SK-N-SH (cell line): ENCODE measurements around the gene ZER1. TPM values are rescaled to one million over a fixed set of nuclear protein-coding genes. Genes with fewer than 3 reads are reported as not detected.

ENCODE experiments used
- CTCF ChIA-PET: fragments of 300-600, 350-600 bp; formaldehyde crosslinking; extraction: SDS; loops from one replicate; lab custom pipeline; 2021; lab: Yijun Ruan, JAX
- POLR2A ChIA-PET: fragments of 350-600 bp; sonication (Branson Sonifier 250); formaldehyde crosslinking; extraction: SDS; loops from one replicate; lab custom pipeline; 2020; ENCODE audit warnings: antibody characterized with exemption, inconsistent platforms; lab: Yijun Ruan, JAX
- DNase-seq: peaks from one replicate; pipeline ENCODE4 v3.0.0; 2012
- H2AFZ ChIP-seq: fragments of 200-600 bp; sonication (generic); 2 replicates; pipeline ENCODE4 v1.8.1; 2016; ENCODE audit warnings: antibody characterized with exemption, mild to moderate bottlenecking, low read depth
- H3F3A ChIP-seq: fragments of 200-600 bp; sonication (generic); replicated peaks from 2 replicates; pipeline ENCODE3; 2016; ENCODE audit warnings: antibody characterized with exemption, mild to moderate bottlenecking; ENCODE audit not compliant: insufficient read depth
- H3K27ac ChIP-seq, 2 experiments: fragments of 200-500 bp in 1 of 2; fragments of 200-600 bp in 1 of 2; sonication (Bioruptor generic) in 1 of 2; sonication (generic), shearing (Covaris generic) in 1 of 2; 2 replicates each; pipeline versions ENCODE4 v1.5.1 to v1.6.1; 2014 to 2016; ENCODE audit warnings: low read depth in 2 of 2, inconsistent platforms in 1 of 2, low read length in 1 of 2, mild to moderate bottlenecking in 1 of 2, mixed read lengths in 1 of 2
- H3K27me3 ChIP-seq: fragments of 200-600 bp; sonication (generic), shearing (Covaris generic); 2 replicates; pipeline ENCODE4 v1.6.1; 2016; ENCODE audit warnings: mixed run types; ENCODE audit not compliant: insufficient read depth
- H3K36me3 ChIP-seq, 2 experiments: fragments of 200-500 bp in 1 of 2; fragments of 200-600 bp in 1 of 2; sonication (Bioruptor generic) in 1 of 2; sonication (generic) in 1 of 2; replicated peaks in 1 of 2; 2 replicates each; pipeline versions ENCODE3 to v1.5.1; 2014 to 2016; ENCODE audit warnings: low read length in 1 of 2, mild to moderate bottlenecking in 1 of 2; ENCODE audit not compliant: insufficient read depth in 2 of 2, control insufficient read depth in 1 of 2
- H3K4me1 ChIP-seq, 2 experiments: fragments of 200-500 bp in 1 of 2; fragments of 200-600 bp in 1 of 2; sonication (Bioruptor generic) in 1 of 2; sonication (generic), shearing (Covaris generic) in 1 of 2; 2 replicates each; pipeline versions ENCODE4 v1.5.1 to v1.6.1; 2014 to 2016; ENCODE audit warnings: low read depth in 1 of 2, low read length in 1 of 2, mixed run types in 1 of 2; ENCODE audit not compliant: insufficient read depth in 2 of 2, control insufficient read depth in 1 of 2
- H3K4me2 ChIP-seq: fragments of 200-600 bp; sonication (generic), shearing (Covaris generic); 2 replicates; pipeline ENCODE4 v1.6.1; 2017; ENCODE audit warnings: mixed run types
- H3K4me3 ChIP-seq, 2 experiments: fragments of 200-500 bp in 1 of 2; fragments of 200-600 bp in 1 of 2; sonication (Bioruptor generic) in 1 of 2; sonication (generic), shearing (Covaris generic) in 1 of 2; 2 replicates each; pipeline versions ENCODE4 v1.5.1 to v1.8.1; 2014 to 2016; ENCODE audit warnings: low read depth in 2 of 2, inconsistent platforms in 1 of 2, low read length in 1 of 2, mild to moderate bottlenecking in 1 of 2, mixed read lengths in 1 of 2, moderate library complexity in 1 of 2
- H3K79me2 ChIP-seq: fragments of 200-600 bp; sonication (generic); 2 replicates; pipeline ENCODE4 v1.8.1; 2017; ENCODE audit warnings: mild to moderate bottlenecking; ENCODE audit not compliant: insufficient read depth
- H3K9ac ChIP-seq: fragments of 200-600 bp; sonication (generic); 2 replicates; pipeline ENCODE4 v1.6.1; 2017; ENCODE audit warnings: mixed run types
- H3K9me2 ChIP-seq: fragments of 200-600 bp; sonication (generic); 2 replicates; pipeline ENCODE4 v1.6.1; 2017; ENCODE audit warnings: mixed run types
- H3K9me3 ChIP-seq: fragments of 200-600 bp; sonication (generic); 2 replicates; pipeline ENCODE4 v1.6.1; 2017; ENCODE audit warnings: mixed run types, mild to moderate bottlenecking, moderate library complexity
- H4K20me1 ChIP-seq: fragments of 200-600 bp; sonication (generic); 2 replicates; pipeline ENCODE4 v1.6.1; 2017; ENCODE audit warnings: mild to moderate bottlenecking, mixed run types; ENCODE audit not compliant: insufficient read depth
- EZH2phosphoT487 ChIP-seq: fragments of 200-600 bp; sonication (generic); IDR thresholded peaks from 2 replicates; pipeline ENCODE4 v1.6.1; 2017; ENCODE audit warnings: low read depth, mixed run types, mild to moderate bottlenecking, antibody characterized with exemption, moderate library complexity, borderline replicate concordance
- FOXM1 ChIP-seq: IDR thresholded peaks from 2 replicates; pipeline ENCODE4 v1.4.0; 2012; ENCODE audit warnings: low read depth, mild to moderate bottlenecking
- GATA2 ChIP-seq: sonication (generic); formaldehyde crosslinking; IDR thresholded peaks from 2 replicates; pipeline ENCODE4 v1.5.0; 2020; ENCODE audit warnings: mild to moderate bottlenecking, missing genetic modification reagents
- JUND ChIP-seq: IDR thresholded peaks from 2 replicates; pipeline ENCODE4 v1.4.0; 2012
- POLR2AphosphoS5 ChIP-seq: IDR thresholded peaks from 2 replicates; pipeline ENCODE4 v1.6.1; 2012; ENCODE audit warnings: low read depth, low read length
- RAD21 ChIP-seq: IDR thresholded peaks from 2 replicates; pipeline ENCODE4 v1.6.1; 2012; ENCODE audit warnings: mild to moderate bottlenecking, low read length
- RFX5 ChIP-seq: IDR thresholded peaks from 2 replicates; pipeline ENCODE4 v1.6.1; 2012; ENCODE audit warnings: mild to moderate bottlenecking, improper control_type of control experiment, low read length
- SIN3A ChIP-seq: IDR thresholded peaks from 2 replicates; pipeline ENCODE4 v1.6.1; 2012; ENCODE audit warnings: low read depth, mild to moderate bottlenecking, low read length, moderate library complexity, borderline replicate concordance
- TAF1 ChIP-seq: IDR thresholded peaks from 2 replicates; pipeline ENCODE4 v1.6.1; 2012; ENCODE audit warnings: low read depth, mild to moderate bottlenecking, low read length, moderate library complexity, borderline replicate concordance
- TCF12 ChIP-seq: IDR thresholded peaks from 2 replicates; pipeline ENCODE4 v1.4.0; 2012
- WGBS: methylation state at CpG from one replicate; pipeline ENCODE4 v1.1.6; 2017; ENCODE audit warnings: low lambda C conversion rate; 5-methylcytosine and 5-hydroxymethylcytosine counted together
- polyA plus RNA-seq, 3 experiments: library from polyadenylated mRNA; depleted of rRNA; stranded (reverse); fragments of >200 nt; gene quantifications; 2 replicates each; pipeline ENCODE4 v1.2.3, GENCODE V29; 2012

Gene ZER1
- polyA plus RNA-seq, 1 of the 3 experiments (the other 2 are of a cell fraction) = 30.9 TPM

GRCh38 chr9:128729766-128730517 lies 41.8 kb downstream of the ZER1 start:
- Histone ChIP-seq H3K27ac (peak overlapping the region in 1 of 2 experiments; percentile 81; a peak in 2 of 4 replicates), H3K4me2 (no peak overlapping the region), H3K4me1 (peaks cover 0 to 27% of the 10 kb centered on the region in 2 experiments; a peak in 1 of 4 replicates), H3K36me3 (peaks cover 0 to 4% of the 10 kb centered on the region in 2 experiments), H3K4me3 (no peak overlapping the region), H2AFZ (no peak overlapping the region), H3F3A (peaks cover 10% of the 10 kb centered on the region), H4K20me1 (no peaks in the 10 kb centered on the region), H3K9me3 (no peaks in the 10 kb centered on the region), H3K79me2 (no peaks in the 10 kb centered on the region), H3K27me3 (no peaks in the 10 kb centered on the region), H3K9ac (no peak overlapping the region), H3K9me2 (no peaks in the 10 kb centered on the region)
- ChIA-PET POLR2A (no interaction called here), CTCF (interaction anchor here (0.9 to 1.6 kb wide), 3 partner anchors 28 to 89 kb away, joined by 3 to 5 read pairs (median 3); partner anchors contain the start of genes ENDOG and PKN3)
- DNase-seq = peak; percentile 58
- 93% methylated on average over 21 of the region's 27 CpGs for WGBS
- no peak for TF ChIP-seq RAD21
- no peak for TF ChIP-seq RFX5
- no peak for TF ChIP-seq EZH2phosphoT487
- TF ChIP-seq FOXM1 = no peak
- TF ChIP-seq SIN3A = no peak
- TF ChIP-seq TAF1 = no peak
- TF ChIP-seq TCF12 = no peak
- no peak for TF ChIP-seq POLR2AphosphoS5

- no peak overlapping the region for H3K9ac ChIP-seq
- no peaks in the 10 kb centered on the region for H3K9me3 ChIP-seq
- H3K9me2 ChIP-seq = no peaks in the 10 kb centered on the region
- peak; percentile 62 for DNase-seq
- H3K27me3 ChIP-seq = no peaks in the 10 kb centered on the region
- peaks cover 0 to 29% of the 10 kb centered on the region in 2 experiments; a peak in 1 of 4 replicates for H3K4me1 ChIP-seq
- ChIA-PET POLR2A (interaction anchor here (1.1 kb wide), 1 partner anchor 89 kb away, joined by 4 read pairs; the partner anchor contains the start of gene ENDOG), CTCF (interaction anchor here (0.9 to 1.3 kb wide), 3 partner anchors 64 to 89 kb away, joined by 3 read pairs; partner anchors contain the start of gene ENDOG)
- no peak overlapping the region for H3K4me3 ChIP-seq
- peak; percentile 73 for TF ChIP-seq GATA2 (CRISPR knock-in tag)
- TF ChIP-seq RAD21 = 0 out of 2 replicates have a peak, but pooled peaks have one; percentile 11
- no peak for TF ChIP-seq JUND
- no peaks in the 10 kb centered on the region for H4K20me1 ChIP-seq
- no peaks in the 10 kb centered on the region for H3K79me2 ChIP-seq
- H2AFZ ChIP-seq = no peak overlapping the region
- H3K4me2 ChIP-seq = no peak overlapping the region
- WGBS = 60% methylated on average over 5 of the region's 5 CpGs
- peaks cover 11% of the 10 kb centered on the region for H3F3A ChIP-seq
- peak overlapping the region in 1 of 2 experiments; percentile 81; a peak in 2 of 4 replicates for H3K27ac ChIP-seq
- peaks cover 0 to 4% of the 10 kb centered on the region in 2 experiments for H3K36me3 ChIP-seq
Measured at GRCh38 chr9:128729302-128729701, 42.4 kb downstream of the ZER1 start.

GRCh38 chr9:128728298-128728697 lies 43.4 kb downstream of the ZER1 start:
- H3K36me3 ChIP-seq = peaks cover 0 to 4% of the 10 kb centered on the region in 2 experiments
- CTCF ChIA-PET = interaction anchor here (1.0 to 1.3 kb wide), 2 partner anchors 25 to 65 kb away, joined by 3 read pairs; no protein-coding TSS in a partner anchor
- no peak overlapping the region for H3K4me3 ChIP-seq
- no peaks in the 10 kb centered on the region for H4K20me1 ChIP-seq
- TF ChIP-seq SIN3A = no peak
- 66% methylated on average over 5 of the region's 7 CpGs for WGBS
- no peak overlapping the region for H3K4me2 ChIP-seq
- H3K9ac ChIP-seq = no peak overlapping the region
- peaks cover 0 to 31% of the 10 kb centered on the region in 2 experiments; a peak in 1 of 4 replicates for H3K4me1 ChIP-seq
- H3K9me2 ChIP-seq = no peaks in the 10 kb centered on the region
- POLR2A ChIA-PET = interaction anchor here (1.1 kb wide), 1 partner anchor 90 kb away, joined by 4 read pairs; the partner anchor contains the start of gene ENDOG
- no peaks in the 10 kb centered on the region for H3K79me2 ChIP-seq
- H3F3A ChIP-seq = peaks cover 11% of the 10 kb centered on the region
- no peaks in the 10 kb centered on the region for H3K27me3 ChIP-seq
- no peaks in the 10 kb centered on the region for H3K9me3 ChIP-seq
- H2AFZ ChIP-seq = no peak overlapping the region
- peak; percentile 60 for DNase-seq
- H3K27ac ChIP-seq = peak overlapping the region in 1 of 2 experiments; percentile 31; a peak in 2 of 4 replicates
